Activated B cell treated with CpG ODN at 0.5 μM for 24 hours (primary cell): Measurements from ENCODE around the gene SMG6. TPM values are rescaled to one million over a fixed set of nuclear protein-coding genes. Genes with fewer than 3 reads are reported as not detected.

ENCODE experiments used
- ATAC-seq: fragments of 200-7000 bp; cut with Tn5 transposase; one replicate; pipeline ENCODE4 v1.10.0; 2021; ENCODE audit warnings: low read depth, mild to moderate bottlenecking, moderate library complexity
- CTCF ChIA-PET: fragments of 350-600 bp; sonication (Branson Sonifier 250); formaldehyde crosslinking; loops from one replicate; lab custom pipeline; 2021; ENCODE audit warnings: antibody characterized with exemption; lab: Charles Lee
- POLR2A ChIA-PET: fragments of 350-600 bp; sonication (Branson Sonifier 250); formaldehyde crosslinking; loops from one replicate; lab custom pipeline; 2021; ENCODE audit warnings: antibody characterized with exemption; lab: Charles Lee
- DNase-seq: peaks from one replicate; pipeline ENCODE4 v3.0.0; 2022
- H3K27ac Mint-ChIP-seq: one replicate; pipeline ENCODE4 v1.8.0; 2020; ENCODE audit warnings: mixed read lengths
- H3K27me3 Mint-ChIP-seq: one replicate; pipeline ENCODE4 v1.8.0; 2021; ENCODE audit warnings: mixed read lengths
- H3K36me3 Mint-ChIP-seq: one replicate; pipeline ENCODE4 v1.8.0; 2021; ENCODE audit warnings: low read depth, mixed read lengths
- H3K4me1 Mint-ChIP-seq: one replicate; pipeline ENCODE4 v1.8.0; 2021; ENCODE audit warnings: mixed read lengths
- H3K4me3 Mint-ChIP-seq: one replicate; pipeline ENCODE4 v1.8.0; 2020; ENCODE audit warnings: mild to moderate bottlenecking, mixed read lengths
- H3K9me3 Mint-ChIP-seq: one replicate; pipeline ENCODE4 v1.8.0; 2020; ENCODE audit warnings: mixed read lengths
- CTCF ChIP-seq: fragments of 200-600 bp; IDR thresholded peaks from one replicate; pipeline ENCODE4 v1.8.0; 2022; ENCODE audit warnings: antibody characterized with exemption, mild to moderate bottlenecking
- intact Hi-C: fragments of 100-400 bp; cut with micrococcal nuclease; formaldehyde crosslinking; loops from one replicate; pipeline ENCODE4 v1.15.1; 2024
- total RNA-seq: library from RNA; stranded (reverse); gene quantifications from 2 replicates; pipeline ENCODE4 v1.2.3, GENCODE V29; 2022

The SMG6 gene
- total RNA-seq, 1 donor from 2014 or later, result 30.5 TPM

DNA sequence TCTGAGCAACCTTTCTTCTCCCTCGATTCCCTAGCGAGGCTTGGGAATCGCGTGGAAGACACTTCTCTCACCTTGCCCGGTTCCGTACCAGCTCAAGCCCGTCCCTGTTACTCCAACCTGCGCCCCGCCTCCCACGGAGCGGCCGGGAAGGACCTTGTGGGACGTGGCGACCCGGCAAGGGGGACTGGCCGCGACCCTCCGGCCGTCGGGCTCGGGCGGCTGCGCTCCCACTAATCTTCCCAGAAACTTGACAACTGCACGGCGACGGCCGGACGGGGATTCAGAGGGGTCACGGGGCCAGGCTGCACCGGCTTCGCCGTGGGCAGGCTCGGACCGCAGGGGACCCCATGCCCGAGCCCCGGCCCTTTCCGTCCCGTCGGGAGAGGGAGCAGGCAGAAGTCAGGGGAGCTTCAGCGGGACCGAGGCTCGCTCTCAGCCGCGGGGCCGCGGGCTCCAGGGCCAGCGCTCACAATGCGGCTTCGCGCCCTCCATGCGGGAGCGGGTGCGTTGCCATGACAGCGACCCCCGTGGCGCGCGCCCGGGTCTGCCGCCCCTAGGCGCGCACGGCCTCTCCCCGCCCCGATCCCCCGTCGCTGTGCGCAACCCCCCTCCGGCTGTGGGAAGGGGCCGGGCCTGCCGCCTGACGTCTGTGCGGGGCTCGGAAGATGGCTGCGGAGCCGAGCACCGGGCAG, 33.4 kb upstream of the SMG6 start, which contains the start of gene SGSM2:
TSS of gene SGSM2 (plus strand) at position 650 of the 692 bp plus-strand sequence. CDS start 188 bp downstream, outside the sequence.
- intact Hi-C loops, result loop anchor here (1.0 to 2.0 kb wide), 7 partner anchors 16 to 620 kb away; partner anchors contain the start of genes MNT, SMG6 and SRR
- peaks cover 6% of the 10 kb centered on the region for H3K36me3 Mint-ChIP-seq
- CTCF ChIA-PET, result interaction anchor here (0.7 to 1.3 kb wide), 4 partner anchors 14 to 712 kb away, joined by 3 to 9 read pairs (median 3); no protein-coding TSS in a partner anchor

DNA sequence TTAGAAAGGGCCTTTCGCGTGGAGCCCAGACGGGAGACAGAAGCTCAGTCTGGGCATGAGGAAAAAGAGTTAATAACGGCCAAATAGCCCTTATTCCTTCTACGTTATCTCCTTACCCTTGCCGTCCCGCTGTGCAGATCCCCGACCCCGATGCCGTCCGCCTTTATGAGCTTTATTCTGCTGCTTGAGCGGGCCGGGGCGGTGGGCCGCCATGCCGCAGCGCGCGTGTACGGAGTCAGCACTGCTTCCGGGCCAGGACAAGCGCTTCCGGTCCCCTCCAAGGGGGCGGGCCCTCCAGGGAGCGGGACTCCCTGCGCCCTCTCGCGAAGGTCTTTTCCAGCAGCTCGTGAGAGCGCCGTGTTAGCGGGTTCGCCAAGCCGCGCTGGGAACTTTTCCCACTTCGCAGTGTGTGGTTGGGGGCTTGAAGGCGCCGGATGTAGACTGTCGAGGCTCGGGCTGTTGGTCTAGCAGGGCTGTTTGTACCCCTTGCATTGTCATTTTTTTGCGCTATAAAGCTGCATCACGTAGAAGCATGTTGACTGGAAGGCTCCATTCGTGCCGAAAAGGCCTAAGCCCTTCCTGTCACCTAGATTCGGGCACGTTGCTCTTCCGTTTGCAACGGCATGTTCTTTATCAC, 32.7 kb upstream of the SMG6 start, which contains the start of gene TSR1:
TSS of gene TSR1 (minus strand) at position 243 of the 637 bp plus-strand sequence. CDS start at position 213, 30 bp downstream.
- TF ChIP-seq CTCF, result no peak
- H3K27me3 Mint-ChIP-seq, result no peaks in the 10 kb centered on the region
- no peaks in the 10 kb centered on the region for H3K9me3 Mint-ChIP-seq
- H3K4me3 Mint-ChIP-seq, result peak within 1 kb of the TSS; percentile 99
- peaks cover 23% of the 10 kb centered on the region for H3K4me1 Mint-ChIP-seq
- peak; percentile 85 for DNase-seq
- ChIA-PET POLR2A (interaction anchor here (0.6 to 3.2 kb wide), 18 partner anchors 9 to 1575 kb away, joined by 3 to 25 read pairs (median 3); partner anchors contain the start of genes INPP5K, MNT, SMG6 and SRR), CTCF (interaction anchor here (0.7 to 1.3 kb wide), 4 partner anchors 14 to 713 kb away, joined by 3 to 9 read pairs (median 3); no protein-coding TSS in a partner anchor)
- intact Hi-C loops, result loop anchor here (1.0 to 2.0 kb wide), 6 partner anchors 17 to 620 kb away; partner anchors contain the start of genes MNT, SMG6 and SRR
- H3K36me3 Mint-ChIP-seq, result peaks cover 1% of the 10 kb centered on the region
- H3K27ac Mint-ChIP-seq, result peak within 1 kb of the TSS; percentile 96
- peak; percentile 79 for ATAC-seq

More for the DNA sequence above, 33.4 kb upstream of the SMG6 start, which contains the start of gene SGSM2:
- Mint-ChIP-seq H3K27ac (peak within 1 kb of the TSS; percentile 96), H3K9me3 (no peaks in the 10 kb centered on the region), H3K27me3 (no peaks in the 10 kb centered on the region), H3K4me3 (peak within 1 kb of the TSS; percentile 99), H3K4me1 (peaks cover 23% of the 10 kb centered on the region)
- no peak for TF ChIP-seq CTCF
- DNase-seq (peak; percentile 62), ATAC-seq (peak; percentile 66)
- POLR2A ChIA-PET, result interaction anchor here (0.6 to 3.2 kb wide), 14 partner anchors 10 to 1574 kb away, joined by 3 to 25 read pairs (median 4); partner anchors contain the start of genes METTL16, MNT, RILP and SMG6

DNA sequence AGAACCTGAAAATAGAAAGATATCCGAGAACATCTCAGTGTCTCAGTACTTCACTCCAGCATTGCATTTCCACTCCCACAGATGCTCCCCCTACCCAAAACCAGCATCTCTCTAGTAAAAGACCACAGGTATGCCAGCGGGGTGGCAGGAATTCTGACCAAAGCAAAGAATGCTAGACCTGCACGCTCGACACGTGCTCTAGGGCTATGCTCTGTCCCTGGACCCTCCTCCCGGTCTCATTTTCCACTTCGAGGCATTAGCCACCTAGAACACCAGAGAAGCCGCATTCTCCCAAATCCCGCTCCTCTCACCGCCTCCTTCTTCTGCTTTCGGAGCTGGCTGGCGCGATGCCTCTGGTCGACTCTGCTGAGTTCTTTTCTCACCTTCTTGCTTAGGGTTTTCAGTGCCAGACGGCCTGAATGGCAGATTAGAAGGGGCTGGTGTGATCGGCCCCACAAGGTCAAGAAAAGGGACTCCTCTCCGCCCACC, 32.2 kb upstream of the SMG6 start:
- H3K36me3 Mint-ChIP-seq, result peaks cover 1% of the 10 kb centered on the region
- POLR2A ChIA-PET, result interaction anchor here (0.6 to 3.2 kb wide), 15 partner anchors 8 to 819 kb away, joined by 3 to 25 read pairs (median 3); partner anchors contain the start of genes INPP5K, MNT, SMG6 and SRR

GRCh38 chr17:2331303-2331702, 27.7 kb upstream of the SMG6 start:
- peaks cover 10% of the 10 kb centered on the region for H3K36me3 Mint-ChIP-seq
- no peaks in the 10 kb centered on the region for H3K9me3 Mint-ChIP-seq
- H3K4me3 Mint-ChIP-seq, result no peak overlapping the region
- DNase-seq (no peak), ATAC-seq (no peak)
- CTCF ChIA-PET, result no interaction called here
- intact Hi-C loops, result no loop called here
- peaks cover 15% of the 10 kb centered on the region for H3K4me1 Mint-ChIP-seq
- no peak for TF ChIP-seq CTCF
- H3K27me3 Mint-ChIP-seq, result no peaks in the 10 kb centered on the region
- POLR2A ChIA-PET, result interaction anchor here (0.6 to 1.5 kb wide), 2 partner anchors 28 to 106 kb away, joined by 4 to 6 read pairs; partner anchors contain the start of genes SMG6 and SRR
- no peak overlapping the region for H3K27ac Mint-ChIP-seq

More for the DNA sequence above, 32.2 kb upstream of the SMG6 start:
- no peak for TF ChIP-seq CTCF
- CTCF ChIA-PET, result interaction anchor here (0.8 to 1.3 kb wide), 3 partner anchors 28 to 713 kb away, joined by 3 to 9 read pairs (median 3); no protein-coding TSS in a partner anchor
- ATAC-seq, result no peak
- Mint-ChIP-seq H3K9me3 (no peaks in the 10 kb centered on the region), H3K4me1 (peaks cover 23% of the 10 kb centered on the region), H3K27me3 (no peaks in the 10 kb centered on the region), H3K4me3 (peak overlapping the region; percentile 99), H3K27ac (peak overlapping the region; percentile 96)
- intact Hi-C loops, result loop anchor here (1.0 to 2.0 kb wide), 6 partner anchors 18 to 619 kb away; partner anchors contain the start of genes MNT, SMG6 and SRR
- DNase-seq, result no peak
